Ovary (tissue), 3 donors: ENCODE results near the gene KIF5A.

ENCODE experiments used
- EP300 ChIP-seq: sonication (generic); formaldehyde crosslinking; IDR thresholded peaks from one replicate; pipeline ENCODE4 v1.6.1; 2017; ENCODE audit warnings: antibody characterized with exemption
- POLR2A ChIP-seq: fragments of 450-650 bp; IDR thresholded peaks from one replicate; pipeline ENCODE4 v1.6.1; 2017; ENCODE audit warnings: antibody characterized with exemption, mild to moderate bottlenecking, moderate library complexity
- TF ChIP-seq, protein P1 (sequence below), 3 donors: fragments of 450-650 bp in 2 of 3; fragments of 200-600 bp in 1 of 3; IDR thresholded peaks; one replicate each; pipeline versions ENCODE4 v1.5.1 to v1.8.0; 2016 to 2022; ENCODE audit warnings: antibody characterized with exemption in 3 of 3, mild to moderate bottlenecking in 1 of 3
- donor health status: DM: no; HTN: no; CAD: no.

DNA sequence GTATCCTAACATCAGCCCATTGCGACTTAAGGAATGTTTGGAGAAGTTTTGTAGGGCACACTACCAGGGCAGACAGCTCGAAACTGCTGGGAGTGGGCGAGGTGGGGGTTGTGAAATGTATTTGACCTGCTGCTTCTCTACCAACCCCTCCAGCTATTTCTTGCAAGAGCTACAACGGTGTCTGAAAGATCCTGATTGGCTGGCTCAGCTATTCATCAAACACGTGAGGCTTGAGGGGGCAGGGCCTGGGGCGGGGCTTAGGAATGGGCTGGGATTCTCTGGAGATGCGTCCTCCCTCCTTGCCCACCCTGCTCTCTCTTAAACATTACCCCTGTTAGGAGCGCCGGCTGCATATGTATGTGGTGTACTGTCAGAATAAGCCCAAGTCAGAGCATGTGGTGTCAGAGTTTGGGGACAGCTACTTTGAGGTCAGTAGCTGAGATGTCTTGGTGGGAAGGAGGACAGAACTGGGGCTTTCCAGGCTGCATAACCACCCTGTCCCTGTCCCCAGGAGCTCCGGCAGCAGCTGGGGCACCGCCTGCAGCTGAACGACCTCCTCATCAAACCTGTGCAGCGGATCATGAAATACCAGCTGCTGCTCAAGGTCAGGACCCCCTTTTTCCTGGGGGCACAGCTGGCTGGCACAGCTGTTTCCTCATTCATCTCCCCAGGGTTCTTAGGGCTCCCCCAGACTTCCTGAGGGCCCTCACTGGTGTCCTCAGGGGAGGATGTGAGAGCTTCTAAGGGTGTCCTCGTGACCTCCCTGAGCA lies 64.5 kb downstream of the KIF5A start:
- TF ChIP-seq, protein P1, sequence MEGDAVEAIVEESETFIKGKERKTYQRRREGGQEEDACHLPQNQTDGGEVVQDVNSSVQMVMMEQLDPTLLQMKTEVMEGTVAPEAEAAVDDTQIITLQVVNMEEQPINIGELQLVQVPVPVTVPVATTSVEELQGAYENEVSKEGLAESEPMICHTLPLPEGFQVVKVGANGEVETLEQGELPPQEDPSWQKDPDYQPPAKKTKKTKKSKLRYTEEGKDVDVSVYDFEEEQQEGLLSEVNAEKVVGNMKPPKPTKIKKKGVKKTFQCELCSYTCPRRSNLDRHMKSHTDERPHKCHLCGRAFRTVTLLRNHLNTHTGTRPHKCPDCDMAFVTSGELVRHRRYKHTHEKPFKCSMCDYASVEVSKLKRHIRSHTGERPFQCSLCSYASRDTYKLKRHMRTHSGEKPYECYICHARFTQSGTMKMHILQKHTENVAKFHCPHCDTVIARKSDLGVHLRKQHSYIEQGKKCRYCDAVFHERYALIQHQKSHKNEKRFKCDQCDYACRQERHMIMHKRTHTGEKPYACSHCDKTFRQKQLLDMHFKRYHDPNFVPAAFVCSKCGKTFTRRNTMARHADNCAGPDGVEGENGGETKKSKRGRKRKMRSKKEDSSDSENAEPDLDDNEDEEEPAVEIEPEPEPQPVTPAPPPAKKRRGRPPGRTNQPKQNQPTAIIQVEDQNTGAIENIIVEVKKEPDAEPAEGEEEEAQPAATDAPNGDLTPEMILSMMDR (IDR thresholded peaks at IDR 0.05) = no peak
- TF ChIP-seq POLR2A = no peak
- no peak for TF ChIP-seq EP300
